Esophagus muscularis mucosa (tissue), 4 donors: Measurements from ENCODE around the gene OR52R1. TPM values are rescaled to one million over a fixed set of nuclear protein-coding genes. Genes with fewer than 3 reads are reported as not detected.

ENCODE experiments used
- DNase-seq: peaks from one replicate; pipeline ENCODE4 v3.0.0-alpha.2; 2017; ENCODE audit errors: extremely low spot score
- H3K27ac ChIP-seq, 4 donors: fragments of 200-600 bp; sonication (generic); replicated peaks in 1 of 4; 1 replicate in 3 of 4; 2 replicates in 1 of 4; pipeline ENCODE4 v1.5.1; 2016 to 2019; ENCODE audit warnings: mild to moderate bottlenecking in 1 of 4
- H3K27me3 ChIP-seq, 4 donors: fragments of 200-600 bp; sonication (generic); one replicate each; pipeline versions ENCODE4 v1.5.1 to v1.6.0; 2016 to 2019
- H3K36me3 ChIP-seq, 4 donors: fragments of 200-600 bp; sonication (generic); one replicate each; pipeline ENCODE4 v1.5.1; 2016 to 2019
- H3K4me1 ChIP-seq, 4 donors: fragments of 200-600 bp; sonication (generic); one replicate each; pipeline ENCODE4 v1.5.1; 2016 to 2019
- H3K4me3 ChIP-seq, 4 donors: fragments of 200-600 bp; sonication (generic); 1 replicate in 2 of 4; 2 replicates in 2 of 4; pipeline ENCODE4 v1.5.1; 2016 to 2019; ENCODE audit warnings: mild to moderate bottlenecking in 4 of 4, moderate library complexity in 1 of 4
- H3K9me3 ChIP-seq, 4 donors: fragments of 200-600 bp; sonication (generic); 1 replicate in 3 of 4; 2 replicates in 1 of 4; pipeline ENCODE4 v1.5.1; 2016 to 2019
- CTCF ChIP-seq, 3 experiments: fragments of 200-600 bp in 2 of 3; fragments of 450-650 bp in 1 of 3; sonication (generic) in 2 of 3; IDR thresholded peaks; one replicate each; pipeline ENCODE4 v1.5.1; 2017 to 2019; ENCODE audit warnings: antibody characterized with exemption in 3 of 3, mild to moderate bottlenecking in 2 of 3, moderate library complexity in 1 of 3
- EP300 ChIP-seq: sonication (generic); formaldehyde crosslinking; IDR thresholded peaks from one replicate; pipeline ENCODE4 v1.6.1; 2017; ENCODE audit warnings: antibody characterized with exemption
- POLR2A ChIP-seq: fragments of 450-650 bp; IDR thresholded peaks from one replicate; pipeline ENCODE4 v1.6.1; 2017; ENCODE audit warnings: antibody characterized with exemption, moderate library complexity, mild to moderate bottlenecking, low read depth
- POLR2AphosphoS5 ChIP-seq, 2 donors: sonication (generic); formaldehyde crosslinking; IDR thresholded peaks; one replicate each; pipeline ENCODE4 v1.6.1; 2017; ENCODE audit warnings: antibody characterized with exemption in 2 of 2
- WGBS: methylation state at CpG from one replicate; pipeline ENCODE4 v1.1.5; 2018; 5-methylcytosine and 5-hydroxymethylcytosine counted together
- intact Hi-C: fragments of 100-400 bp; cut with DNase I; formaldehyde crosslinking; loops from one replicate; pipeline ENCODE4 v1.15.1; 2023
- total RNA-seq, 4 donors: library from RNA; depleted of rRNA; stranded (reverse); fragments of >200 nt; gene quantifications; one replicate each; pipeline versions ENCODE4 v1.1.0 to v1.2.1, GENCODE V29; 2016

The OR52R1 gene
- total RNA-seq, 4 donors from 2014 or later = not detected

- whole genome bisulfite sequencing = 55% methylated on average over 1 of the region's 2 CpGs
- no peak overlapping the region for H3K27ac ChIP-seq
- no peak overlapping the region for H3K4me3 ChIP-seq
- DNase-seq = no peak
- no peaks in the 10 kb centered on the region for H3K27me3 ChIP-seq
- no peaks in the 10 kb centered on the region for H3K9me3 ChIP-seq
- TF ChIP-seq POLR2AphosphoS5 (IDR thresholded peaks at IDR 0.05) (no peak), CTCF (IDR thresholded peaks at IDR 0.05) (no peak), EP300 (no peak), POLR2A (no peak)
- intact Hi-C loops = no loop called here
- H3K4me1 ChIP-seq = no peaks in the 10 kb centered on the region
- H3K36me3 ChIP-seq = no peaks in the 10 kb centered on the region
These were observed 7.0 kb downstream of the OR52R1 start for GRCh38 chr11:4797206-4797605.

GRCh38 chr11:4782454-4782853 lies 21.7 kb downstream of the OR52R1 start:
- no peak for DNase-seq
- H3K4me1 ChIP-seq = no peaks in the 10 kb centered on the region
- H3K9me3 ChIP-seq = no peaks in the 10 kb centered on the region
- intact Hi-C loops = no loop called here
- no peaks in the 10 kb centered on the region for H3K36me3 ChIP-seq
- H3K27ac ChIP-seq = no peak overlapping the region
- 33% methylated on average over 1 of the region's 1 CpG for WGBS
- H3K4me3 ChIP-seq = no peak overlapping the region
- TF ChIP-seq CTCF (IDR thresholded peaks at IDR 0.05) = no peak
- no peak for TF ChIP-seq POLR2AphosphoS5 (IDR thresholded peaks at IDR 0.05)
- TF ChIP-seq EP300 = no peak
- TF ChIP-seq POLR2A = no peak
- no peaks in the 10 kb centered on the region for H3K27me3 ChIP-seq

GRCh38 chr11:4769838-4770237 lies 34.3 kb downstream of the OR52R1 start, which contains the start of gene OR51F1:
Gene OR51F1 (minus strand): TSS chr11:4769938. CDS start chr11:4769938, 0 bp downstream.
- Histone ChIP-seq H3K4me1 (no peaks in the 10 kb centered on the region), H3K27ac (no peak within 1 kb of the TSS), H3K36me3 (no peaks in the 10 kb centered on the region), H3K4me3 (no peak within 1 kb of the TSS), H3K27me3 (no peaks in the 10 kb centered on the region), H3K9me3 (no peaks in the 10 kb centered on the region)
- intact Hi-C loops = no loop called here
- TF ChIP-seq EP300 = no peak
- no peak for TF ChIP-seq POLR2AphosphoS5 (IDR thresholded peaks at IDR 0.05)
- no peak for TF ChIP-seq CTCF (IDR thresholded peaks at IDR 0.05)
- no peak for TF ChIP-seq POLR2A
- DNase-seq = no peak
- WGBS = 88% methylated on average over 1 of the region's 1 CpG

DNA sequence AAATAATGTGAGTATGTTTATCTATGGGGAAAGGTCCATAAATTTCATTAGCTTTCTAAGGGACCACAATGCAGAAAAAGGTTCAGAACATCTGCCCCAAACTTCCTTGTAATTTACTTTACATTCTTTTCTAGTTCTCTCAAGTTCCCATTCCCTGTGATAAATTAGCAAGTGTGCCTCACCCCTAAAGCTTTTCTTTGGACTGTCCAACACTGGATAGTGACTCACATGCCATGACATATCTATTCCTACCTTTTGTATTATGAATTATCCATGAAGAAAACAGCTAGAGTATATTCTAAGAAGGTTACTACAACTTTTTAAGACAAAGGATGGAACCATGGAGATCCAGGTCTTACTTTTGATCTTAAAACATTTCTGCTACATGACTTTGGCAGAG lies 36.1 kb downstream of the OR52R1 start:
- intact Hi-C loops = no loop called here
- TF ChIP-seq EP300 = no peak
- no peak for TF ChIP-seq CTCF (IDR thresholded peaks at IDR 0.05)
- TF ChIP-seq POLR2A = no peak
- no peak for DNase-seq
- H3K4me1 ChIP-seq = no peaks in the 10 kb centered on the region
- no peaks in the 10 kb centered on the region for H3K9me3 ChIP-seq
- H3K4me3 ChIP-seq = no peak overlapping the region
- no peak overlapping the region for H3K27ac ChIP-seq
- H3K36me3 ChIP-seq = no peaks in the 10 kb centered on the region
- no peaks in the 10 kb centered on the region for H3K27me3 ChIP-seq

- Histone ChIP-seq H3K27ac (no peak overlapping the region), H3K4me3 (no peak overlapping the region), H3K9me3 (no peaks in the 10 kb centered on the region), H3K4me1 (no peaks in the 10 kb centered on the region), H3K27me3 (no peaks in the 10 kb centered on the region), H3K36me3 (no peaks in the 10 kb centered on the region)
- DNase-seq = no peak
- intact Hi-C loops = no loop called here
- whole genome bisulfite sequencing = 85% methylated on average over 6 of the region's 6 CpGs
- TF ChIP-seq EP300 (no peak), CTCF (IDR thresholded peaks at IDR 0.05) (no peak), POLR2A (no peak), POLR2AphosphoS5 (IDR thresholded peaks at IDR 0.05) (no peak)
These were observed 37.6 kb downstream of the OR52R1 start for GRCh38 chr11:4766420-4767043.
